HG02763 (cell line): Measurements from ENCODE around the gene LIN28A.

Experiments used
- ATAC-seq: cut with Tn5 transposase; IDR thresholded peaks from one replicate; pipeline ENCODE4 v1.9.1; 2021; ENCODE audit warnings: mild to moderate bottlenecking, moderate library complexity; ENCODE audit not compliant: unreplicated experiment

The LIN28A gene

GRCh38 chr1:26477446-26478152 is 67.0 kb downstream of the LIN28A start:
- ATAC-seq, result no peak

DNA sequence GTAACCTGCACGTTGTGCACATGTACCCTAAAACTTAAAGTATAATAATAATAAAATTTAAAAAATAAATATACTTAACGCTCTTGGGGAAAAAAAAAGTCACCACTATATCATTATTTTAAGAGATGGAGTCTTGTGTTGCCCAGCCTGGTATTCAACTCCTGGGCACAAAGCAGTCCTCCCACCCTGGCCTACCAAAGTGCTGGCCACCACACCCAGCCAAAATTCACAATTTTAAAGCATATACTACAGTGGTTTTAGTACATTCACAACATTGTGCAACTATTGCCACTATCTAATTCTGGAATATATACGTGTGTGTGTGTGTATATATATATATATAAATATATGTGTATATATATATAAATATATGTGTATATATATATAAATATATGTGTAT is 67.5 kb downstream of the LIN28A start:
- ATAC-seq, result no peak

- no peak for ATAC-seq
Observed at GRCh38 chr1:26478988-26479387, 68.4 kb downstream of the LIN28A start.
